ENCODE results near the gene GADD45G. TPM values are rescaled to one million over a fixed set of nuclear protein-coding genes. Genes with fewer than 3 reads are reported as not detected.

The GADD45G gene
- total and polyA plus RNA-seq, 2 experiments from 2014 or later, result 12.7 to 24.1 TPM

DNA sequence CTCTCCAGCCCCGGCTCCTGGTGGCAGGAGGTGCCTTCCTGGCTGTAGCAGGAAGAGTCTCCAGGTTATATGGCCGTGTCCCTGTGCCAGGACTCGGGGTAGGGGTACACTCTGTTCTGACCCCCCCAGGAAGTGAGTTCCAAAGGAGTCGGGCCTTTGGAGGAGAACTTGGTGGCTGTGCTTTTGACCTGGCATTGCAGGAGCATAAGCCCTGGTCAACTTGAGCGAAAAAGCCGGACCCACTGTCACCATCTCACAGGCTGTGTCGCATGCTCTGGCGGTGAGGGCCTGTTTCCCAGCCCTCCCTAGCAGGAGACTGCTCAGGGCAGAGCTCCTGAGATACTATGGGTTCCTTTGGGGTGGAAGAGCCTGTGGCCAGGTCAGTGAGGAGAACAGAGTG is 36.0 kb downstream of the GADD45G start:
- H3K9me3 Mint-ChIP-seq, result no peaks in the 10 kb centered on the region

More for the DNA sequence above, 36.0 kb downstream of the GADD45G start:
- Histone ChIP-seq H3K4me2 (no peak overlapping the region), H3K36me3 (ENCODE audit: insufficient read depth) (no peaks in the 10 kb centered on the region), H2AFZ (no peak overlapping the region), H3K79me2 (replicated peaks; ENCODE audit: insufficient read depth) (no peaks in the 10 kb centered on the region), H3K9me2 (ENCODE audit: insufficient read depth) (no peaks in the 10 kb centered on the region), H3F3A (replicated peaks; ENCODE audit: low read depth) (no peaks in the 10 kb centered on the region), H3K4me1 (ENCODE audit: insufficient read depth) (no peaks in the 10 kb centered on the region), H3K27me3 (ENCODE audit: insufficient read depth) (no peaks in the 10 kb centered on the region), H3K4me3 (no peak overlapping the region), H3K27ac (ENCODE audit: low read depth) (no peak overlapping the region), H4K20me1 (replicated peaks; ENCODE audit: insufficient read depth) (no peaks in the 10 kb centered on the region)
- peaks cover 14% of the 10 kb centered on the region for H3K27me3 Mint-ChIP-seq (ENCODE audit: insufficient read depth, low read depth, poor library complexity)
- no peaks in the 10 kb centered on the region for H3K36me3 Mint-ChIP-seq (ENCODE audit: low read depth)
- H3K4me3 Mint-ChIP-seq, result no peak overlapping the region
- ATAC-seq, result no peak
- TF ChIP-seq NANOG (IDR thresholded peaks at IDR 0.05; ENCODE audit: borderline replicate concordance) (no peak), REST (IDR thresholded peaks at IDR 0.05; ENCODE audit: unreplicated experiment) (no peak), ZNF462 (CRISPR knock-in tag; IDR thresholded peaks at IDR 0.05) (no peak), EZH2phosphoT487 (IDR thresholded peaks at IDR 0.05; ENCODE audit: unreplicated experiment) (no peak), ZNF331 (CRISPR knock-in tag; IDR thresholded peaks at IDR 0.05; ENCODE audit: low read depth) (no peak), EZH2 (IDR thresholded peaks at IDR 0.05; ENCODE audit: low read depth, unreplicated experiment) (no peak), ZNF114 (CRISPR knock-in tag; IDR thresholded peaks at IDR 0.05) (no peak), JUNB (IDR thresholded peaks at IDR 0.05; ENCODE audit: unreplicated experiment) (no peak), CREB1 (CRISPR knock-in tag; IDR thresholded peaks at IDR 0.05; ENCODE audit: low read depth) (no peak), STAT1 (IDR thresholded peaks at IDR 0.05; ENCODE audit: unreplicated experiment) (no peak), POLR2AphosphoS5 (IDR thresholded peaks at IDR 0.05; ENCODE audit: low read depth) (no peak)
- TF ChIP-seq, protein P1, sequence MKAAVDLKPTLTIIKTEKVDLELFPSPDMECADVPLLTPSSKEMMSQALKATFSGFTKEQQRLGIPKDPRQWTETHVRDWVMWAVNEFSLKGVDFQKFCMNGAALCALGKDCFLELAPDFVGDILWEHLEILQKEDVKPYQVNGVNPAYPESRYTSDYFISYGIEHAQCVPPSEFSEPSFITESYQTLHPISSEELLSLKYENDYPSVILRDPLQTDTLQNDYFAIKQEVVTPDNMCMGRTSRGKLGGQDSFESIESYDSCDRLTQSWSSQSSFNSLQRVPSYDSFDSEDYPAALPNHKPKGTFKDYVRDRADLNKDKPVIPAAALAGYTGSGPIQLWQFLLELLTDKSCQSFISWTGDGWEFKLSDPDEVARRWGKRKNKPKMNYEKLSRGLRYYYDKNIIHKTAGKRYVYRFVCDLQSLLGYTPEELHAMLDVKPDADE (IDR thresholded peaks at IDR 0.05), result no peak
- TF ChIP-seq, protein P2, sequence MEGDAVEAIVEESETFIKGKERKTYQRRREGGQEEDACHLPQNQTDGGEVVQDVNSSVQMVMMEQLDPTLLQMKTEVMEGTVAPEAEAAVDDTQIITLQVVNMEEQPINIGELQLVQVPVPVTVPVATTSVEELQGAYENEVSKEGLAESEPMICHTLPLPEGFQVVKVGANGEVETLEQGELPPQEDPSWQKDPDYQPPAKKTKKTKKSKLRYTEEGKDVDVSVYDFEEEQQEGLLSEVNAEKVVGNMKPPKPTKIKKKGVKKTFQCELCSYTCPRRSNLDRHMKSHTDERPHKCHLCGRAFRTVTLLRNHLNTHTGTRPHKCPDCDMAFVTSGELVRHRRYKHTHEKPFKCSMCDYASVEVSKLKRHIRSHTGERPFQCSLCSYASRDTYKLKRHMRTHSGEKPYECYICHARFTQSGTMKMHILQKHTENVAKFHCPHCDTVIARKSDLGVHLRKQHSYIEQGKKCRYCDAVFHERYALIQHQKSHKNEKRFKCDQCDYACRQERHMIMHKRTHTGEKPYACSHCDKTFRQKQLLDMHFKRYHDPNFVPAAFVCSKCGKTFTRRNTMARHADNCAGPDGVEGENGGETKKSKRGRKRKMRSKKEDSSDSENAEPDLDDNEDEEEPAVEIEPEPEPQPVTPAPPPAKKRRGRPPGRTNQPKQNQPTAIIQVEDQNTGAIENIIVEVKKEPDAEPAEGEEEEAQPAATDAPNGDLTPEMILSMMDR (conservative IDR thresholded peaks at IDR 0.05; ENCODE audit: low read depth in 2 of 2), result no peak
- H3K4me1 Mint-ChIP-seq, result peaks cover 10% of the 10 kb centered on the region; the same call in 2 of the 3 replicates
- no peak for DNase-seq (ENCODE audit: low spot score)
- H3K27ac Mint-ChIP-seq, result no peak overlapping the region
